Panc1 (cell line): Measurements from ENCODE around the gene PPP1R9B. TPM values are rescaled to one million over a fixed set of nuclear protein-coding genes. Genes with fewer than 3 reads are reported as not detected.
A peak's percentile ranks its signal among the peaks of the same experiment; 100 is the strongest.

ENCODE experiments used
- ATAC-seq: fragments of 200-7000 bp; cut with Tn5 transposase; 2 replicates; pipeline ENCODE4 v1.9.1; 2020; ENCODE audit warnings: mild to moderate bottlenecking, moderate library complexity
- BruUV-seq: library from RNA; stranded (reverse); fragments of 400-500 nt; replicated peaks from 2 replicates; lab custom pipeline; 2021; lab: Mats Ljungman, UMichigan
- CTCF ChIA-PET: fragments of 300-600 bp; sonication (Branson Sonifier 250); formaldehyde crosslinking; loops from one replicate; lab custom pipeline; 2022; ENCODE audit warnings: antibody characterized with exemption; lab: Charles Lee
- POLR2A ChIA-PET: fragments of 300-600 bp; sonication (Branson Sonifier 250); formaldehyde crosslinking; loops from one replicate; lab custom pipeline; 2022; ENCODE audit warnings: antibody characterized with exemption; lab: Charles Lee
- DNase-seq: peaks from one replicate; pipeline ENCODE4 v3.0.0-alpha.2; 2010; ENCODE audit warnings: low read depth, low spot score
- H3K27ac ChIP-seq: 2 replicates; pipeline ENCODE4 v1.5.1; 2011; ENCODE audit warnings: mild to moderate bottlenecking, low read length, inconsistent platforms
- H3K27me3 ChIP-seq: fragments of 200-500 bp; sonication (Bioruptor generic); 2 replicates; pipeline ENCODE4 v1.6.0; 2014; ENCODE audit warnings: low read length, inconsistent platforms; ENCODE audit not compliant: control insufficient read depth, insufficient read depth
- H3K36me3 ChIP-seq: fragments of 200-500 bp; sonication (Bioruptor generic); 2 replicates; pipeline ENCODE4 v1.5.1; 2014; ENCODE audit warnings: inconsistent platforms, mild to moderate bottlenecking, low read length, moderate library complexity; ENCODE audit not compliant: control insufficient read depth, insufficient read depth
- H3K4me1 ChIP-seq: 2 replicates; pipeline ENCODE4 v1.5.1; 2011; ENCODE audit warnings: inconsistent platforms, mild to moderate bottlenecking, low read length, moderate library complexity; ENCODE audit not compliant: control insufficient read depth, insufficient read depth
- H3K4me3 ChIP-seq, 2 experiments: 2 replicates each; pipeline ENCODE4 v1.5.1; 2011 to 2012; ENCODE audit warnings: low read depth in 2 of 2, low read length in 2 of 2, mild to moderate bottlenecking in 2 of 2, inconsistent platforms in 1 of 2, moderate library complexity in 1 of 2
- H3K9me3 ChIP-seq: fragments of 200-500 bp; sonication (Bioruptor generic); 2 replicates; pipeline ENCODE4 v1.5.1; 2014; ENCODE audit warnings: low read depth, mild to moderate bottlenecking, inconsistent platforms, low read length, moderate library complexity; ENCODE audit not compliant: control insufficient read depth, insufficient read depth
- CTCF ChIP-seq: fragments of 450-650 bp; IDR thresholded peaks from 2 replicates; pipeline ENCODE4 v1.5.1; 2017; ENCODE audit warnings: mild to moderate bottlenecking
- POLR2AphosphoS5 ChIP-seq: IDR thresholded peaks from 2 replicates; pipeline ENCODE4 v1.6.1; 2012; ENCODE audit warnings: mild to moderate bottlenecking, low read depth, low read length, moderate library complexity
- REST ChIP-seq, 2 experiments: IDR thresholded peaks; 2 replicates each; pipeline ENCODE4 v1.6.1; 2011 to 2012; ENCODE audit warnings: low read depth in 2 of 2, control low read depth in 1 of 2, low read length in 1 of 2, mild to moderate bottlenecking in 1 of 2, moderate library complexity in 1 of 2; ENCODE audit not compliant: insufficient read depth in 1 of 2
- SIN3A ChIP-seq: IDR thresholded peaks from 2 replicates; pipeline ENCODE4 v1.6.1; 2012; ENCODE audit warnings: low read depth, mild to moderate bottlenecking, low read length, moderate library complexity, borderline replicate concordance; ENCODE audit not compliant: insufficient read depth
- TCF7L2 ChIP-seq: IDR thresholded peaks from 2 replicates; pipeline ENCODE4 v1.6.1; 2011; ENCODE audit warnings: mild to moderate bottlenecking, low read depth, low read length, inconsistent platforms
- in situ Hi-C: cut with HindIII; loops from 2 replicates; pipeline ENCODE4 v1.10.0; 2016; ENCODE audit warnings: low sequenced_read_pairs, low pct_unique_long_range_greater_than_20kb
- intact Hi-C: fragments of 100-400 bp; cut with micrococcal nuclease; formaldehyde crosslinking; loops from one replicate; pipeline ENCODE4 v1.10.0; 2022; ENCODE audit not compliant: unreplicated experiment
- total RNA-seq: library from RNA; stranded (reverse); gene quantifications from one replicate; pipeline ENCODE4 v1.2.1, GENCODE V29; 2021; ENCODE audit not compliant: unreplicated experiment

The PPP1R9B gene
- total RNA-seq, 1 experiment from 2014 or later, result 114 TPM

- no peaks in the 10 kb centered on the region for H3K9me3 ChIP-seq
- no TSS peak for BruUV-seq
- peaks cover 36% of the 10 kb centered on the region for H3K4me1 ChIP-seq
- H3K4me3 ChIP-seq, result 0 out of 4 replicates have a peak overlapping the region, but pooled peaks of 1 of the 2 experiments have one; percentile 73
- ATAC-seq (peak; percentile 5), DNase-seq (no peak)
- intact Hi-C loops (loop anchor here (2.0 kb wide), 1 partner anchor 203 kb away; no protein-coding TSS in a partner anchor), in situ Hi-C loops (no loop called here)
- peak overlapping the region; percentile 25; the same call in 1 of the 2 replicates for H3K27ac ChIP-seq
- no peaks in the 10 kb centered on the region for H3K27me3 ChIP-seq
- ChIA-PET CTCF (interaction anchor here (0.7 to 2.7 kb wide), 16 partner anchors 14 to 223 kb away, joined by 3 to 16 read pairs (median 6); partner anchors contain the start of genes ITGA3 and SAMD14), POLR2A (interaction anchor here (0.6 kb wide), 3 partner anchors 83 to 393 kb away, joined by 3 to 6 read pairs (median 6); no protein-coding TSS in a partner anchor)
- peaks cover 2% of the 10 kb centered on the region; the same call in 1 of the 2 replicates for H3K36me3 ChIP-seq
- TF ChIP-seq REST (IDR thresholded peaks at IDR 0.05; ENCODE audit: insufficient read depth in 1 of 2, low read depth in 2 of 2, low read length in 1 of 2) (no peak), SIN3A (0 out of 2 replicates have a peak, but pooled peaks have one; percentile 1)
Measured at GRCh38 chr17:50093807-50094206, 56.7 kb downstream of the PPP1R9B start.

- H3K27me3 ChIP-seq, result no peaks in the 10 kb centered on the region
- DNase-seq (no peak), ATAC-seq (no peak)
- no TSS peak for BruUV-seq
- CTCF ChIA-PET, result interaction anchor here (0.7 to 2.7 kb wide), 3 partner anchors 21 to 37 kb away, joined by 6 to 12 read pairs (median 9); partner anchors contain the start of gene SAMD14
- H3K27ac ChIP-seq, result peak overlapping the region; percentile 10; the same call in 1 of the 2 replicates
- POLR2A ChIA-PET, result no interaction called here
- H3K36me3 ChIP-seq, result peaks cover 2% of the 10 kb centered on the region; the same call in 1 of the 2 replicates
- H3K9me3 ChIP-seq, result no peaks in the 10 kb centered on the region
- H3K4me3 ChIP-seq, result no peak overlapping the region
- TF ChIP-seq REST (IDR thresholded peaks at IDR 0.05; ENCODE audit: insufficient read depth in 1 of 2, low read depth in 2 of 2, low read length in 1 of 2) (no peak), POLR2AphosphoS5 (no peak), CTCF (no peak), SIN3A (no peak), TCF7L2 (no peak)
- peaks cover 36% of the 10 kb centered on the region for H3K4me1 ChIP-seq
- intact Hi-C loops, result no loop called here
- in situ Hi-C loops, result no loop called here
Measured at GRCh38 chr17:50093246-50093645, 57.2 kb downstream of the PPP1R9B start.
